ENCODE measurements around the gene SIL1. TPM values are rescaled to one million over a fixed set of nuclear protein-coding genes. Genes with fewer than 3 reads are reported as not detected.

Gene SIL1
- total RNA-seq, 1 donor from 2014 or later, result 41.6 TPM

- no peak overlapping the region for H3K4me3 Mint-ChIP-seq (ENCODE audit: unreplicated experiment)
- H3K4me1 Mint-ChIP-seq (ENCODE audit: low read depth, unreplicated experiment), result peaks cover 36% of the 10 kb centered on the region
- no peak overlapping the region for H3K4me3 ChIP-seq (ENCODE audit: insufficient read depth, low read depth, low read length)
- H3K27me3 Mint-ChIP-seq (ENCODE audit: low read depth, unreplicated experiment), result peaks cover 17% of the 10 kb centered on the region
- H3K4me1 ChIP-seq (ENCODE audit: insufficient read depth, low read length), result peaks cover 12% of the 10 kb centered on the region
- H3K79me2 ChIP-seq (ENCODE audit: insufficient read depth, low read length), result no peaks in the 10 kb centered on the region
- H3K4me2 ChIP-seq (ENCODE audit: low read length), result no peak overlapping the region
- FAIRE-seq (no peak), DNase-seq (ENCODE audit: low read depth) (no peak)
- H2AFZ ChIP-seq (ENCODE audit: low read depth, low read length), result no peak overlapping the region
- H3K36me3 Mint-ChIP-seq (ENCODE audit: low read depth, unreplicated experiment), result peaks cover 20% of the 10 kb centered on the region
- H3K36me3 ChIP-seq (ENCODE audit: insufficient read depth, low read length), result no peaks in the 10 kb centered on the region
- TF ChIP-seq CTCF (IDR thresholded peaks at IDR 0.05; ENCODE audit: insufficient read depth, low read depth, low read length) (no peak), EZH2 (IDR thresholded peaks at IDR 0.05; ENCODE audit: insufficient read depth, low read length) (no peak)
- H3K27ac Mint-ChIP-seq (ENCODE audit: unreplicated experiment), result no peak overlapping the region
- no peak overlapping the region for H3K9ac ChIP-seq (ENCODE audit: low read length)
- H3K27ac ChIP-seq (ENCODE audit: low read depth, low read length), result no peak overlapping the region
- peaks cover 23% of the 10 kb centered on the region for H4K20me1 ChIP-seq (ENCODE audit: insufficient read depth, low read length)
- H3K9me3 Mint-ChIP-seq (ENCODE audit: unreplicated experiment), result no peaks in the 10 kb centered on the region
- H3K27me3 ChIP-seq (ENCODE audit: insufficient read depth, low read length), result no peaks in the 10 kb centered on the region
- H3K9me3 ChIP-seq (ENCODE audit: insufficient read depth, low read depth, low read length), result no peaks in the 10 kb centered on the region
These were observed 246.0 kb downstream of the SIL1 start for GRCh38 chr5:138951986-138952735.

- Mint-ChIP-seq H3K9me3 (ENCODE audit: unreplicated experiment) (no peaks in the 10 kb centered on the region), H3K4me1 (ENCODE audit: low read depth, unreplicated experiment) (peaks cover 36% of the 10 kb centered on the region), H3K27ac (ENCODE audit: unreplicated experiment) (no peak overlapping the region), H3K27me3 (ENCODE audit: low read depth, unreplicated experiment) (peaks cover 17% of the 10 kb centered on the region), H3K36me3 (ENCODE audit: low read depth, unreplicated experiment) (peaks cover 20% of the 10 kb centered on the region), H3K4me3 (ENCODE audit: unreplicated experiment) (no peak overlapping the region)
- H3K9me3 ChIP-seq (ENCODE audit: insufficient read depth, low read depth, low read length), result no peaks in the 10 kb centered on the region
- peaks cover 12% of the 10 kb centered on the region for H3K4me1 ChIP-seq (ENCODE audit: insufficient read depth, low read length)
- FAIRE-seq, result no peak
- H3K27me3 ChIP-seq (ENCODE audit: insufficient read depth, low read length), result no peaks in the 10 kb centered on the region
- no peak overlapping the region for H3K9ac ChIP-seq (ENCODE audit: low read length)
- H2AFZ ChIP-seq (ENCODE audit: low read depth, low read length), result no peak overlapping the region
- TF ChIP-seq EZH2 (IDR thresholded peaks at IDR 0.05; ENCODE audit: insufficient read depth, low read length) (no peak), CTCF (IDR thresholded peaks at IDR 0.05; ENCODE audit: insufficient read depth, low read depth, low read length) (no peak)
- no peak overlapping the region for H3K4me3 ChIP-seq (ENCODE audit: insufficient read depth, low read depth, low read length)
- DNase-seq (ENCODE audit: low read depth), result no peak
- H3K4me2 ChIP-seq (ENCODE audit: low read length), result no peak overlapping the region
- H4K20me1 ChIP-seq (ENCODE audit: insufficient read depth, low read length), result peaks cover 23% of the 10 kb centered on the region
- no peak overlapping the region for H3K27ac ChIP-seq (ENCODE audit: low read depth, low read length)
- no peaks in the 10 kb centered on the region for H3K79me2 ChIP-seq (ENCODE audit: insufficient read depth, low read length)
- H3K36me3 ChIP-seq (ENCODE audit: insufficient read depth, low read length), result no peaks in the 10 kb centered on the region
These were observed 246.8 kb downstream of the SIL1 start for GRCh38 chr5:138951091-138951985.
